ENCODE data around the gene EHBP1L1.

GRCh38 chr11:65536412-65537295 is 39.2 kb upstream of the EHBP1L1 start:
- TF ChIP-seq CTCF (conservative IDR thresholded peaks at IDR 0.05; ENCODE audit: low read length) = no peak
- no peak for TF ChIP-seq EZH2phosphoT487 (IDR thresholded peaks at IDR 0.05; ENCODE audit: borderline replicate concordance, low read depth, low read length)

All from OCI-LY7 (cell line).